ENCODE data around the gene PLA2G6.

PLA2G6 gene

GRCh38 chr22:38125038-38125610 lies 56.5 kb downstream of the PLA2G6 start:
- Histone ChIP-seq H3K36me3 (ENCODE audit: insufficient read depth, low read length) (peaks cover 10% of the 10 kb centered on the region; the same call in 1 of the 2 replicates), H3K4me2 (ENCODE audit: low read depth, low read length, poor library complexity, severe bottlenecking) (no peak overlapping the region), H3K4me3 (ENCODE audit: low read length, poor library complexity, severe bottlenecking) (no peak overlapping the region), H3K27me3 (ENCODE audit: insufficient read depth, low read length, poor library complexity, severe bottlenecking) (no peaks in the 10 kb centered on the region), H3K9me2 (replicated peaks; ENCODE audit: low read depth, low read length) (no peaks in the 10 kb centered on the region), H4K20me1 (ENCODE audit: insufficient read depth, low read length, poor library complexity, severe bottlenecking) (no peaks in the 10 kb centered on the region), H2AFZ (ENCODE audit: low read length) (no peak overlapping the region), H3K9ac (ENCODE audit: low read depth, low read length, poor library complexity, severe bottlenecking) (no peak overlapping the region), H3K4me1 (ENCODE audit: insufficient read depth, low read length, poor library complexity, severe bottlenecking) (no peaks in the 10 kb centered on the region), H3F3A (ENCODE audit: low read depth) (no peaks in the 10 kb centered on the region), H3K9me3 (ENCODE audit: insufficient read depth, low read depth, low read length) (no peaks in the 10 kb centered on the region), H3K79me2 (ENCODE audit: insufficient read depth, low read length) (no peaks in the 10 kb centered on the region)
- no peak for TF ChIP-seq EZH2phosphoT487 (IDR thresholded peaks at IDR 0.05; ENCODE audit: borderline replicate concordance)
- no peak for TF ChIP-seq CTCF (conservative IDR thresholded peaks at IDR 0.05; ENCODE audit: low read length)

- no peaks in the 10 kb centered on the region for H4K20me1 ChIP-seq (ENCODE audit: insufficient read depth, low read length, poor library complexity, severe bottlenecking)
- H3F3A ChIP-seq (ENCODE audit: low read depth) = no peaks in the 10 kb centered on the region
- no peak overlapping the region for H2AFZ ChIP-seq (ENCODE audit: low read length)
- no peaks in the 10 kb centered on the region for H3K27me3 ChIP-seq (ENCODE audit: insufficient read depth, low read length, poor library complexity, severe bottlenecking)
- no peaks in the 10 kb centered on the region for H3K9me3 ChIP-seq (ENCODE audit: insufficient read depth, low read depth, low read length)
- TF ChIP-seq CTCF (conservative IDR thresholded peaks at IDR 0.05; ENCODE audit: low read length) = no peak
- TF ChIP-seq EZH2phosphoT487 (IDR thresholded peaks at IDR 0.05; ENCODE audit: borderline replicate concordance) = no peak
- no peaks in the 10 kb centered on the region for H3K9me2 ChIP-seq (replicated peaks; ENCODE audit: low read depth, low read length)
- no peak overlapping the region for H3K9ac ChIP-seq (ENCODE audit: low read depth, low read length, poor library complexity, severe bottlenecking)
- H3K4me1 ChIP-seq (ENCODE audit: insufficient read depth, low read length, poor library complexity, severe bottlenecking) = no peaks in the 10 kb centered on the region
- H3K4me3 ChIP-seq (ENCODE audit: low read length, poor library complexity, severe bottlenecking) = no peak overlapping the region
- H3K79me2 ChIP-seq (ENCODE audit: insufficient read depth, low read length) = no peaks in the 10 kb centered on the region
- H3K36me3 ChIP-seq (ENCODE audit: insufficient read depth, low read length) = peaks cover 10% of the 10 kb centered on the region; the same call in 1 of the 2 replicates
- no peak overlapping the region for H3K4me2 ChIP-seq (ENCODE audit: low read depth, low read length, poor library complexity, severe bottlenecking)
Observed at GRCh38 chr22:38124236-38124974, 57.2 kb downstream of the PLA2G6 start.

GRCh38 chr22:38122616-38123015 lies 59.0 kb downstream of the PLA2G6 start:
- H3K4me1 ChIP-seq (ENCODE audit: insufficient read depth, low read length, poor library complexity, severe bottlenecking) = no peaks in the 10 kb centered on the region
- H2AFZ ChIP-seq (ENCODE audit: low read length) = no peak overlapping the region
- no peak overlapping the region for H3K4me3 ChIP-seq (ENCODE audit: low read length, poor library complexity, severe bottlenecking)
- no peaks in the 10 kb centered on the region for H3K9me2 ChIP-seq (replicated peaks; ENCODE audit: low read depth, low read length)
- no peaks in the 10 kb centered on the region for H4K20me1 ChIP-seq (ENCODE audit: insufficient read depth, low read length, poor library complexity, severe bottlenecking)
- no peak overlapping the region for H3K9ac ChIP-seq (ENCODE audit: low read depth, low read length, poor library complexity, severe bottlenecking)
- no peaks in the 10 kb centered on the region for H3K79me2 ChIP-seq (ENCODE audit: insufficient read depth, low read length)
- H3K9me3 ChIP-seq (ENCODE audit: insufficient read depth, low read depth, low read length) = no peaks in the 10 kb centered on the region
- TF ChIP-seq CTCF (conservative IDR thresholded peaks at IDR 0.05; ENCODE audit: low read length) (no peak), EZH2phosphoT487 (IDR thresholded peaks at IDR 0.05; ENCODE audit: borderline replicate concordance) (no peak)
- H3F3A ChIP-seq (ENCODE audit: low read depth) = no peaks in the 10 kb centered on the region
- no peaks in the 10 kb centered on the region for H3K27me3 ChIP-seq (ENCODE audit: insufficient read depth, low read length, poor library complexity, severe bottlenecking)
- H3K4me2 ChIP-seq (ENCODE audit: low read depth, low read length, poor library complexity, severe bottlenecking) = no peak overlapping the region
- peaks cover 3% of the 10 kb centered on the region; the same call in 1 of the 2 replicates for H3K36me3 ChIP-seq (ENCODE audit: insufficient read depth, low read length)

Measured in Loucy (cell line).